Activated T-helper 2 cell treated with anti-CD3 and anti-CD28 coated beads, Interferon-gamma antibody, Interleukin-2, Interleukin-4, amounts not matched to agents 10 μg/mL and 5 μg/mL and 100 μg/mL, durations not matched to agents 14 hours and 24 hours and 36 hours (primary cell): ENCODE results near the gene FLNB. TPM values are rescaled to one million over a fixed set of nuclear protein-coding genes. Genes with fewer than 3 reads are reported as not detected.
A peak's percentile ranks its signal among the peaks of the same experiment; 100 is the strongest.

Source experiments
- DNase-seq: peaks from one replicate; pipeline ENCODE4 v3.0.0; 2021; ENCODE audit warnings: low spot score
- H3K27ac Mint-ChIP-seq: one replicate; pipeline ENCODE4 v1.8.0; 2021; ENCODE audit warnings: mixed read lengths
- H3K27me3 Mint-ChIP-seq: one replicate; pipeline ENCODE4 v1.8.0; 2021; ENCODE audit warnings: low read depth, mixed read lengths
- H3K36me3 Mint-ChIP-seq: one replicate; pipeline ENCODE4 v1.8.0; 2021; ENCODE audit warnings: low read depth, mixed read lengths
- H3K4me1 Mint-ChIP-seq: one replicate; pipeline ENCODE4 v1.8.0; 2021; ENCODE audit warnings: low read depth, mixed read lengths
- H3K4me3 Mint-ChIP-seq: one replicate; pipeline ENCODE4 v1.8.0; 2021; ENCODE audit warnings: low read depth, mild to moderate bottlenecking, moderate library complexity, mixed read lengths
- H3K9me3 Mint-ChIP-seq: one replicate; pipeline ENCODE4 v1.8.0; 2021; ENCODE audit warnings: mixed read lengths
- intact Hi-C: fragments of 100-400 bp; cut with micrococcal nuclease; formaldehyde crosslinking; loops from one replicate; pipeline ENCODE4 v1.15.1; 2023
- total RNA-seq: library from RNA; stranded (reverse); gene quantifications from 2 replicates; pipeline ENCODE4 v1.2.3, GENCODE V29; 2022

FLNB gene
- total RNA-seq, 1 donor from 2014 or later = 35.6 TPM

- intact Hi-C loops = no loop called here
- peak overlapping the region; percentile 67 for H3K27ac Mint-ChIP-seq
- peaks cover 44% of the 10 kb centered on the region for H3K4me1 Mint-ChIP-seq
- DNase-seq = no peak
- no peaks in the 10 kb centered on the region for H3K27me3 Mint-ChIP-seq
- H3K4me3 Mint-ChIP-seq = no peak overlapping the region
- no peaks in the 10 kb centered on the region for H3K9me3 Mint-ChIP-seq
- H3K36me3 Mint-ChIP-seq = no peaks in the 10 kb centered on the region
Observed at GRCh38 chr3:58018892-58019742, 10.9 kb downstream of the FLNB start.

DNA sequence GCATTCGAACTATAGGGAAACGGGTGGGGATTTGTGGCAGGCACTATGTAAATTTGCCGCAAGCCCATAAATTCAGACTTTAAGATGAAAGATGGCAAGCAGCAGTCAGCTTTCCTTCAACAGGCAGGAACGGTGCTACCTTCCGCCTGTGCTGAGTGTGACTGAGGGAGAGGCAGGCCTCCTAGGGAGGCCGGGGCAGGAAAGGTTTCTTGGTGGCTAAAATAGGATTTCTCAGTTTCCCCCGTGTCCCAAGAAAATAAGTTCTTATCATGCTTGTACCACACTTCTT lies 12.5 kb downstream of the FLNB start:
- intact Hi-C loops = no loop called here
- no peak overlapping the region for H3K4me3 Mint-ChIP-seq
- H3K9me3 Mint-ChIP-seq = no peaks in the 10 kb centered on the region
- peaks cover 46% of the 10 kb centered on the region for H3K4me1 Mint-ChIP-seq
- peak overlapping the region; percentile 58 for H3K27ac Mint-ChIP-seq
- no peak for DNase-seq
- H3K27me3 Mint-ChIP-seq = no peaks in the 10 kb centered on the region
- no peaks in the 10 kb centered on the region for H3K36me3 Mint-ChIP-seq

DNA sequence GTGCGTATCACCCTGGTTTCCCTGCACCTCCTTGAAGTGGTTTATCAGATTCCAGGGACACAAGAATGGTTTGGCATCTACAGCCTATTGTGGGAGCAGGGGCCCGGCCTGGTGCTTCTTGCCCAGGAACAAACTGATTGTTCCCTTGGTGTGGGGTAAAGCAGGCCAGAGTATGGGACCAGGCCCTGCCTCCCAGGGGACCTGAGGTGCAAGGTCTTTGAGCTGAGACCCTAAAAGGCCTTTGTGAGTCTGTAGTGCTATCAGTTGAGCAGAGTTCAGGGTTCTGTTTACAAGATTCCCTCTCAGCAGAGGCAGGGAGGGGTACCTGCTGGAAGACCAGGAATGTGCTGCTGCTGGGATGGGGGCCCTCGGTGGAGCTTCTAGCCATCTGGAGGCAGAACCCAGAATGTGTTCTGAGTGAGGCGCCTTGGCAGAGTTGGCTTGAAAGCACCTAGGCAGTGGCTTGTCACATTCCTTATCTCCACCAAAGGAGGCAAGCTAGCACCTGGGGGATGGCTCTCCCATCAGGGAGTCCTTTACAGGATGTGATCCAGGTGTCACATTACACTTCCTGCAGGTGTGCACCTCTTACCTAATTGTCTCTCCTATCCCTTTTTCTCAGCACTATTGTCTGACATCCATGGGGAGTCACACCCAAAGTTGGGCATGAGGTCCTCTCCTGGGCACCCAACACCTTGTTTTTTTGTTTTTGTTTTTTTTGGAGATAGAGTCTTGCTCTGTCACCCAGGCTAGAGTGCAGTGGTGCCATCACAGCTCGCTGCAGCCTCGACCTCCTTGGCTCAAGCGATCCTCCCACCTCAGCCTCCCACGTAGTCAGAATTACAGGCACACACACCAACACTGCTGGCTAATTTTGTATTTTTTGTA lies 13.1 kb downstream of the FLNB start:
- no peak overlapping the region for H3K4me3 Mint-ChIP-seq
- no peak for DNase-seq
- H3K9me3 Mint-ChIP-seq = no peaks in the 10 kb centered on the region
- H3K27ac Mint-ChIP-seq = peak overlapping the region; percentile 75
- intact Hi-C loops = no loop called here
- H3K4me1 Mint-ChIP-seq = peaks cover 48% of the 10 kb centered on the region
- no peaks in the 10 kb centered on the region for H3K27me3 Mint-ChIP-seq
- H3K36me3 Mint-ChIP-seq = no peaks in the 10 kb centered on the region

- DNase-seq = no peak
- Mint-ChIP-seq H3K9me3 (no peaks in the 10 kb centered on the region), H3K27ac (peak overlapping the region; percentile 75), H3K36me3 (no peaks in the 10 kb centered on the region), H3K4me1 (peaks cover 48% of the 10 kb centered on the region), H3K4me3 (no peak overlapping the region), H3K27me3 (no peaks in the 10 kb centered on the region)
- intact Hi-C loops = loop anchor here (1.0 kb wide), 1 partner anchor 13 kb away; no protein-coding TSS in a partner anchor
Observed at GRCh38 chr3:58021962-58022361, 13.7 kb downstream of the FLNB start.

DNA sequence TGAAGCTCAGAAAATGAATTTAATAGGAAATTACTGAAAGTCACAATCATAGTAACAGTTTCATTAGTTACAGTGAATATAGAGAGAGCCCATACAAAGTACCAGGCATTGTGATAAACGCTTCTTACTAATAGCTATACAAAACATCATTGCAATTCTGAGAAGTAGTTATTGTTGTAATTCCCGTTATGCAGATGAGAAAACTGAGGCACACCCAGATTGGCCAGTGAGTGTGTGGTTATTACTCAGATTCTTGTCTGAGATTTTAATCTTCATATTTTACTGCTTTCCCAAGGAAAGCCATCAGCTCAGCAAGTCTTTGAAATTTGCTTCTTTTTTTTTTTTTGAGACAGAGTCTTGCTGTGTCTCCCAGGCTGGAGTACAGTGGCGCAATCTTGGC lies 14.3 kb downstream of the FLNB start:
- H3K4me3 Mint-ChIP-seq = no peak overlapping the region
- no peak for DNase-seq
- peak overlapping the region; percentile 75 for H3K27ac Mint-ChIP-seq
- peaks cover 49% of the 10 kb centered on the region for H3K4me1 Mint-ChIP-seq
- intact Hi-C loops = loop anchor here (1.0 kb wide), 1 partner anchor 13 kb away; no protein-coding TSS in a partner anchor
- no peaks in the 10 kb centered on the region for H3K9me3 Mint-ChIP-seq
- no peaks in the 10 kb centered on the region for H3K27me3 Mint-ChIP-seq
- H3K36me3 Mint-ChIP-seq = no peaks in the 10 kb centered on the region

- H3K27ac Mint-ChIP-seq = no peak overlapping the region
- DNase-seq = no peak
- no peaks in the 10 kb centered on the region for H3K27me3 Mint-ChIP-seq
- H3K4me3 Mint-ChIP-seq = no peak overlapping the region
- no peaks in the 10 kb centered on the region for H3K36me3 Mint-ChIP-seq
- no peaks in the 10 kb centered on the region for H3K9me3 Mint-ChIP-seq
- intact Hi-C loops = no loop called here
- H3K4me1 Mint-ChIP-seq = peaks cover 55% of the 10 kb centered on the region
Observed at GRCh38 chr3:58023531-58023930, 15.3 kb downstream of the FLNB start.

GRCh38 chr3:58025406-58025805 lies 17.2 kb downstream of the FLNB start:
- Mint-ChIP-seq H3K27ac (no peak overlapping the region), H3K36me3 (no peaks in the 10 kb centered on the region), H3K9me3 (no peaks in the 10 kb centered on the region), H3K27me3 (no peaks in the 10 kb centered on the region), H3K4me1 (peaks cover 50% of the 10 kb centered on the region), H3K4me3 (no peak overlapping the region)
- intact Hi-C loops = no loop called here
- DNase-seq = no peak

DNA sequence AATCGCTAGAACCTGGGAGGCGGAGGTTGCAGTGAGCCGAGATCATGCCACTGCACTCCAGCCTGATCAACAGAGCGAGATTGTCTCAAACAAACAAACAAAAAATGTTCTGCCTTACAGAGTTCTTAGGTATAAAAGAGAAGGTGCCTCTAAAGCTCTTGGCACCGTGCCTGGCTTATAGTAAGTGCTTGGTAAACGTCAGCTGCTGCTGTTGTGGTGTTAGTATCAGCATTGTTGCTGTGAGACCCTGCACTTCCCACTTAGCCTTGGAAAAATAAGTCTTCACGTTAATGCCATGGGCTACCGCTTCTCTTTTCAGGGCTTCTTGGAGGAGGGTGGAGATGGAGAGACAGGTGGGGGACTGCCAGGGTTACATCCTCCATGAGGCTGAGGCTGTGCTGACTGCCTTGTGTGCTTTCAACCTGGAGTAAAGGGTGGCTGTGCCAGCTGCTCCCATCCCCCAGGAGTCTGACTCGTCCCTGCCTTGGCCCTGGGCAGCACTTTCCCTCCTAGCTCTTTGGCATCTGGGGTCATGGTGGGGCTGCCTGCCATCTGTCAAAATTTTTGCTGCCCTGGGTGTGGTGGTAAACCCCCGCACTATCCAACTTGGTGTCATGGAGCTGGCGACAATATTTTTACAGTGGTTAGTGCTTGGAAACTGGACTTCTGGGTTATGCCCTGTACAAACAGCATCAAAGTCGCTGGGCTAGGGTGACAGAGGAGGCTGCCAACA lies 17.8 kb downstream of the FLNB start:
- Mint-ChIP-seq H3K27me3 (no peaks in the 10 kb centered on the region), H3K4me1 (peaks cover 46% of the 10 kb centered on the region), H3K9me3 (no peaks in the 10 kb centered on the region), H3K4me3 (no peak overlapping the region), H3K36me3 (no peaks in the 10 kb centered on the region), H3K27ac (no peak overlapping the region)
- no peak for DNase-seq
- intact Hi-C loops = no loop called here

DNA sequence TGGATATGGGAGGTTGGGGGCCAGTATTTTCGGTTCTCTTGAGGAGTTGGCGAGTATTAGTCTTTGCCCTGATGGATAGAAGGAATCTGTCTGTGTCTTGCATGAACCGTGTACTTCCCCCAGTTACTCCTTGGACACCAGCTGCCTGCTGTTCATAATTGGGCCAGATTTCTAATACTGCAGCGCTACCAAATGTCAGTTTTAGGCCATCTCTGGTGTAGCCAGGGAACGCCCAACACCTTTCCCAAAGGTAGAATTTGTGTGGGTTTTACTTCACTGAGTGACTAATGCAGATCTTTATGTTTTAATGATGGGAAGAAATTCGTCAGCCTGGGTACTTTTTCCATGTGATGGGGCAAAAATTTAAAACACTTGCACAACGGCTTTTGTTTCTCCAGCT lies 18.4 kb downstream of the FLNB start:
- intact Hi-C loops = no loop called here
- no peak overlapping the region for H3K27ac Mint-ChIP-seq
- no peak for DNase-seq
- no peaks in the 10 kb centered on the region for H3K9me3 Mint-ChIP-seq
- no peaks in the 10 kb centered on the region for H3K27me3 Mint-ChIP-seq
- H3K4me3 Mint-ChIP-seq = no peak overlapping the region
- no peaks in the 10 kb centered on the region for H3K36me3 Mint-ChIP-seq
- peaks cover 41% of the 10 kb centered on the region for H3K4me1 Mint-ChIP-seq

GRCh38 chr3:58027704-58028317 lies 19.6 kb downstream of the FLNB start:
- H3K4me3 Mint-ChIP-seq = no peak overlapping the region
- intact Hi-C loops = no loop called here
- no peaks in the 10 kb centered on the region for H3K9me3 Mint-ChIP-seq
- peaks cover 30% of the 10 kb centered on the region for H3K4me1 Mint-ChIP-seq
- DNase-seq = no peak
- H3K36me3 Mint-ChIP-seq = no peaks in the 10 kb centered on the region
- peak overlapping the region; percentile 2 for H3K27ac Mint-ChIP-seq
- H3K27me3 Mint-ChIP-seq = no peaks in the 10 kb centered on the region

- no peaks in the 10 kb centered on the region for H3K27me3 Mint-ChIP-seq
- no peaks in the 10 kb centered on the region for H3K36me3 Mint-ChIP-seq
- H3K4me1 Mint-ChIP-seq = peaks cover 26% of the 10 kb centered on the region
- H3K4me3 Mint-ChIP-seq = no peak overlapping the region
- no peak overlapping the region for H3K27ac Mint-ChIP-seq
- DNase-seq = no peak
- intact Hi-C loops = no loop called here
- H3K9me3 Mint-ChIP-seq = no peaks in the 10 kb centered on the region
Observed at GRCh38 chr3:58028902-58029301, 20.7 kb downstream of the FLNB start.

DNA sequence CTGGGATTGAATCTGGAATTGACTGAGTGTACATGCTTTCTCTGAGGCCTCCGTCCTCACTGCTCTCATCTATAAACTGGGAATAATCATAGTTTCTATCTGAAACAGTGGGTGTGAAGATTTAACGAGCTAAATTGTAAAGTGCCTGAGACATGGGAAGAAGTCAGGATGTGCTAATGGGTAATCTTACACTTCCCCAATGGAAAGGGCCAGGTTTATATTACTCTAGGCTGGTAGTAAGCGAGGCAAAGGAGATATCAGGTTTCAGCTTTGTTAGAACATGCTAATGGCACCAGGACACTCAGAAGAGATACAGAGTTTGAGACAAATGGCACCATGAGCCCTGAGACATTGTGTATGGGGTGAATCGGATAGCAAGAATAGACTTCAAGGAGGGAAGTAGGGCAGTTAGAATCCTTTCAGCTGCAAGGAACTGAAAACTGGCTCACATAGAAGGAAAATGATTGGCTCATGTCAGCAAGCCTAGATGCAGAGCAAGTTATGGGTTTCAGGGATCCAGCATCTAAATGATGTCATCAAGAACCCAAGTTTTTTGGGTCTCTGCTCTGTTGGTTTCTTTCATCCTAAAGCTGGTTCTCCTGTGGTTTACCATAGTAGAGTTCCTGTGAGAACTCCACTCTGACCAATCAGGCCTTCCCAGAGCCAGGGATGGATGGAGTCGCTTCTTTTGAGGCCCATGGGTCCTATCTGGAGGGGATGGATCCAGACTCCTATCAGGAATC lies 21.8 kb downstream of the FLNB start:
- H3K36me3 Mint-ChIP-seq = no peaks in the 10 kb centered on the region
- intact Hi-C loops = no loop called here

More for the DNA sequence above, 21.8 kb downstream of the FLNB start:
- no peak for DNase-seq
- Mint-ChIP-seq H3K4me1 (peaks cover 30% of the 10 kb centered on the region), H3K4me3 (no peak overlapping the region), H3K27ac (no peak overlapping the region), H3K9me3 (no peaks in the 10 kb centered on the region), H3K27me3 (no peaks in the 10 kb centered on the region)
